Small intestine (tissue), 16 donors: ENCODE data around the gene SLC25A3. TPM values are rescaled to one million over a fixed set of nuclear protein-coding genes. Genes with fewer than 3 reads are reported as not detected.
A peak's percentile ranks its signal among the peaks of the same experiment; 100 is the strongest.
"Not testable (repeated sequence)": the region's sequence is repeated elsewhere in the genome, so short reads cannot be mapped to it uniquely, and the experiment has no call there.

ENCODE experiments used
- DNase-seq, 2 donors: peaks; one replicate each; pipeline versions ENCODE4 v3.0.0 to v3.0.0-alpha.2; 2013
- FAIRE-seq: peaks from 2 replicates; lab custom pipeline; 2012; peaks lifted over from hg19 to GRCh38; lab: Jason Lieb, UNC
- H3K27ac ChIP-seq, 3 donors: one replicate each; pipeline ENCODE4 v1.5.1; 2013; ENCODE audit warnings: low read length in 2 of 3, mild to moderate bottlenecking in 2 of 3, control low read depth in 1 of 3, inconsistent platforms in 1 of 3, low read depth in 1 of 3, moderate library complexity in 1 of 3
- H3K27me3 ChIP-seq, 3 donors: one replicate each; pipeline ENCODE4 v1.6.1; 2013; ENCODE audit warnings: low read length in 3 of 3, inconsistent platforms in 1 of 3; ENCODE audit not compliant: control insufficient read depth in 3 of 3, insufficient read depth in 3 of 3
- H3K36me3 ChIP-seq, 3 donors: one replicate each; pipeline ENCODE4 v1.6.1; 2013; ENCODE audit warnings: low read length in 3 of 3, inconsistent platforms in 1 of 3, low read depth in 1 of 3, mild to moderate bottlenecking in 1 of 3, moderate library complexity in 1 of 3; ENCODE audit not compliant: control insufficient read depth in 3 of 3, insufficient read depth in 2 of 3
- H3K4me1 ChIP-seq, 3 donors: one replicate each; pipeline ENCODE4 v1.6.1; 2013; ENCODE audit warnings: low read length in 2 of 3, inconsistent platforms in 1 of 3, low read depth in 1 of 3, mild to moderate bottlenecking in 1 of 3, moderate library complexity in 1 of 3; ENCODE audit not compliant: control insufficient read depth in 3 of 3, insufficient read depth in 2 of 3
- H3K4me3 ChIP-seq, 3 donors: one replicate each; pipeline ENCODE4 v1.5.1; 2013; ENCODE audit warnings: low read length in 3 of 3, control low read depth in 1 of 3, inconsistent platforms in 1 of 3, low read depth in 1 of 3, mild to moderate bottlenecking in 1 of 3, moderate library complexity in 1 of 3
- H3K9me3 ChIP-seq, 2 donors: one replicate each; pipeline ENCODE4 v1.6.1; 2013; ENCODE audit warnings: low read depth in 1 of 2, low read length in 1 of 2; ENCODE audit not compliant: control insufficient read depth in 2 of 2, insufficient read depth in 1 of 2
- WGBS, 3 donors: extraction: QIAGEN DNeasy Blood & Tissue Kit; methylation state at CpG; one replicate each; pipeline ENCODE4 v1.1.7; 2013; 5-methylcytosine and 5-hydroxymethylcytosine counted together
- long read RNA-seq, 10 donors: transcript quantifications; one replicate each; lab custom pipeline, GENCODE V29; 2026
- polyA plus RNA-seq, 4 donors: library from polyadenylated mRNA; stranded (reverse) in 3 of 4; unstranded in 1 of 4; fragments of 200-250 nt in 3 of 4; fragments of 120-200 nt in 1 of 4; gene quantifications; one replicate each; pipeline versions ENCODE4 v1.2.1 to v1.2.3, GENCODE V29; 2013
- donor health status: healthy with polysubstance abuse.
- donor health status: control.
- donor health status: control.
- donor health status: Bipolar disorder and iron deficiency.
- donor health status: healthy.

Gene SLC25A3
- 100 to 1,000 TPM; 475 to 968 (median 687) TPM for polyA plus RNA-seq
- long read RNA-seq, donor 1, full-length matches to known transcripts, result 336 of 531 reads
- long read RNA-seq, donor 1, partial matches to known transcripts, result 168 of 531 reads
- long read RNA-seq, donor 1, other reads (novel, unspliced or antisense), result 27 of 531 reads
- long read RNA-seq, donor 2, full-length matches to known transcripts, result 96 of 137 reads
- long read RNA-seq, donor 2, partial matches to known transcripts, result 33 of 137 reads
- long read RNA-seq, donor 2, other reads (novel, unspliced or antisense), result 8 of 137 reads
- long read RNA-seq, donor 3, full-length matches to known transcripts, result 162 of 278 reads
- long read RNA-seq, donor 3, partial matches to known transcripts, result 101 of 278 reads
- long read RNA-seq, donor 3, other reads (novel, unspliced or antisense), result 15 of 278 reads
- long read RNA-seq, donor 4, partial matches to known transcripts, result 0 of 5 reads
- long read RNA-seq, donor 4, other reads (novel, unspliced or antisense), result 0 of 5 reads
- long read RNA-seq, donor 5, full-length matches to known transcripts, result 41 of 95 reads
- long read RNA-seq, donor 5, partial matches to known transcripts, result 54 of 95 reads
- long read RNA-seq, donor 5, other reads (novel, unspliced or antisense), result 0 of 95 reads
- long read RNA-seq, donor 6, full-length matches to known transcripts, result 155 of 252 reads
- long read RNA-seq, donor 6, partial matches to known transcripts, result 91 of 252 reads
- long read RNA-seq, donor 6, other reads (novel, unspliced or antisense), result 6 of 252 reads
- long read RNA-seq, donor 7, result 0 reads
- long read RNA-seq, donor 8, full-length matches to known transcripts, result 23 of 23 reads
- long read RNA-seq, donor 8, partial matches to known transcripts, result 0 of 23 reads
- long read RNA-seq, donor 8, other reads (novel, unspliced or antisense), result 0 of 23 reads
- long read RNA-seq, donor 9, full-length matches to known transcripts, result 41 of 58 reads
- long read RNA-seq, donor 9, partial matches to known transcripts, result 17 of 58 reads
- long read RNA-seq, donor 9, other reads (novel, unspliced or antisense), result 0 of 58 reads
- long read RNA-seq, donor 10, full-length matches to known transcripts, result 150 of 226 reads
- long read RNA-seq, donor 10, partial matches to known transcripts, result 63 of 226 reads
- long read RNA-seq, donor 10, other reads (novel, unspliced or antisense), result 13 of 226 reads

DNA sequence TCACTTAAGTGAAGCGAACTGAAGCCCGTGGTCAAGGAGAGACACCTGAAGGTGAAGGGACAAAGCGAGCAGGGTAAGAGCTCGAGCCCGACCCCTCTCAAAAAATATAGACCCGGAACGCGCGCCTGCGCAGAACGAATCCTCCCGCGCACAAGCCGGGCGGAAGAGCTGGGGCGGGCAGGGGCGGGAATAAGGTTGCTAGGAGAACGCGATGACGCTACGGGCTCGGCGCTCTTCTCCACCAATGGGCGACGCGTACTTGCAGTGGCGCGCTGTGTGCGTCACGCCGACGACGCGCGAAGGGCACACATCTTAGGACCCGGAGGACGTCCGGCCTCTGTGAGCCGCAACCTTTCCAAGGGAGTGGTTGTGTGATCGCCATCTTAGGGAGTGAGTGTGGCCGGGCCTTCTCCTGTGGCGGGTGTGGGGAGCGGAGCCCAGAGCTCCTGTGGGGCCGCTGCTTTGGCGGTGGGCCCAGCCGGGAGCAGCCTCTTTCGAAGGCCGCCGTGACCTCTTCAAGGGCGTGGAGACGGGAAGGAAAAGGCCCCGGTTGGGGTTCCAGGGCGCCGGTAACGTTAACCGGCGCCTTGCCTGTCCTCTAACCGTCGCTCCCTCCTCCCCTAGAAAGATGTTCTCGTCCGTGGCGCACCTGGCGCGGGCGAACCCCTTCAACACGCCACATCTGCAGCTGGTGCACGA is at the start of gene SLC25A3:
Gene SLC25A3, plus strand, starts transcription at position 336 of the 699 bp plus-strand sequence. Its CDS starts 293 bp downstream, at position 629.
- H3K4me3 ChIP-seq, result peak within 1 kb of the TSS; percentile 92 to 99 (median 93)
- H3K4me1 ChIP-seq, result peaks cover 2 to 10% (median 4%) of the 10 kb centered on the region in 3 donors
- 0% methylated on average over 61 to 67 of the region's 67 CpGs for WGBS, 3 donors
- DNase-seq, result peak; percentile 99
- FAIRE-seq, result no peak
- no peaks in the 10 kb centered on the region for H3K9me3 ChIP-seq
- H3K36me3 ChIP-seq, result peaks cover 5 to 22% (median 14%) of the 10 kb centered on the region in 3 donors
- peak within 1 kb of the TSS; percentile 98 to 100 (median 98) for H3K27ac ChIP-seq
- no peaks in the 10 kb centered on the region for H3K27me3 ChIP-seq

DNA sequence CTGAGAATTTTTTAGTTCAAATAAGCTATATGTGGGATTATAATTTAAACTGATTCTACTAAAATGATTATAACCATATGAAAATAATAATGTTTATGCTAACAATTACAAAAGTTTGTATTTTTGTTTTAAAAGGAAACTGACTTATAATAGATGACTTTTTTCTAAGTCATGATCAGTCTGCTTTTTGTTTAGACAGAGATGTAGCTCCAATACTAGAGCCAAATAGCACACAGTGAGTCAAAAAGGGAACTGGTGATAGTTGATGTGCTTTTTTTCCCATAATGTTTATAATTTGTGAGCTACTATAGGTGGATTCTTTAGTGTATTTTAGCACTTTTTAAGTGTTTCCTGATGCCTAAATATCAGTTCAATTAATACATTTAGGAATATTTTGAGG is 49.8 kb upstream of the SLC25A3 start:
- Histone ChIP-seq H3K27ac (no peak overlapping the region), H3K36me3 (peaks cover 0 to 16% (median 10%) of the 10 kb centered on the region in 3 donors), H3K9me3 (no peaks in the 10 kb centered on the region), H3K27me3 (no peaks in the 10 kb centered on the region), H3K4me3 (no peak overlapping the region), H3K4me1 (no peaks in the 10 kb centered on the region)
- no peak for DNase-seq
- peak; percentile 80 for FAIRE-seq

DNA sequence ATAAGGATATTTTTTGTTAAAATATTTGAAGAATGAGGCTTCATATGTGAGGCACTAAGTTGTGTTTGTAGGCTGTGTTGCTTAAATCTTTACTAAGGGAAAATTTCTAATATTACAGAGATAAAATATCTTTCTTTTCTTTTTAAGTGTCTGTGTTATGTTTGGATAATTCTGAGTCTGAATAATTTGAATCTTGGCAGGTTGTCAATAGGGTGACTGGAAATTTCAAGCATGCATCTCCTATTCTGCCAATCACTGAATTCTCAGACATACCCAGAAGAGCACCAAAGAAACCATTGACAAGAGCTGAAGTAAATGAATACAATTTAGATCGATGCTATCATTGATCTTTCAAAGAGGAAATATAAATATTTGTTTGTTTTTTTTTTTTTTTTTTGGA is 48.7 kb upstream of the SLC25A3 start:
- Histone ChIP-seq H3K36me3 (peaks cover 0 to 17% (median 9%) of the 10 kb centered on the region in 3 donors), H3K27me3 (no peaks in the 10 kb centered on the region), H3K4me1 (no peaks in the 10 kb centered on the region), H3K9me3 (no peaks in the 10 kb centered on the region), H3K4me3 (no peak overlapping the region), H3K27ac (no peak overlapping the region)
- DNase-seq, result no peak
- WGBS, 3 donors, result 86 to 95% (median 87%) methylated on average over 1 of the region's 1 CpG
- FAIRE-seq, result no peak

DNA sequence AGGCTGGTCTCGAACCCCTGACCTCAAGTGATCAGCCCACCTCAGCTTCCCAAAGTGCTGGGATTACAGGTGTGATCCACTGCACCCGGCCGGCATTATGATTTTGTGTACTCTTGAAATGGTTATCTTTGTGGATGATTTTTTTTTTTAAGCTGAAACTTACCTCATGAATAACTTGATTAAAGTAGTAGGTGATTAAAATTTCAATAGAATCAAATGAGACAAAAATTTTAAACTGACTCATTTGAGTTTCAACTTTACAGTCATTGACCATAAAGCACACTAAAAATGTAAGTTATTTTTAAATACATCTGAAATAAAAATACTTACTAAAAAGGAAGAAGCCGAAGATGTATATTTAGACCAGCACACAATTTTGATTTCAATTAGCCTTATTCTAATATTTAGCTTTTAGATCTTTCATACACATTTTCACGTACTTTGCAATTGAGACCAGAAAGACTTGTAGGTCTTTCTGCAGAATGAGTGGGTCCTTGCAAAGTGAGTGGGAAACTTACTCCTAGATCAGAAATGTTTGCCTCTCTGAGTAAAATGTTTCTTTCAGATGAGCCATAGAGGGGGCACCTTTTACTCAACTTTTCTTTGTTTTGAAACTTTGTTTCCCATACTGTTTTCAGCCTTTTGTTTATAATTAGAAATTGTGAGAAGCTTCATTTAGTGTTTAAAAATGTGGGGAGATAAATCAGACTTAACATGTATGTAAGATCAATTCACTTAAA is 43.9 kb upstream of the SLC25A3 start:
- FAIRE-seq (no peak), DNase-seq (no peak)
- no peak overlapping the region for H3K27ac ChIP-seq
- no peaks in the 10 kb centered on the region for H3K4me1 ChIP-seq
- no peak overlapping the region for H3K4me3 ChIP-seq
- H3K27me3 ChIP-seq, result no peaks in the 10 kb centered on the region
- H3K9me3 ChIP-seq, result no peaks in the 10 kb centered on the region
- WGBS, 3 donors, result 81 to 88% (median 82%) methylated on average over 5 of the region's 5 CpGs
- peaks cover 2 to 17% (median 8%) of the 10 kb centered on the region in 3 donors for H3K36me3 ChIP-seq

DNA sequence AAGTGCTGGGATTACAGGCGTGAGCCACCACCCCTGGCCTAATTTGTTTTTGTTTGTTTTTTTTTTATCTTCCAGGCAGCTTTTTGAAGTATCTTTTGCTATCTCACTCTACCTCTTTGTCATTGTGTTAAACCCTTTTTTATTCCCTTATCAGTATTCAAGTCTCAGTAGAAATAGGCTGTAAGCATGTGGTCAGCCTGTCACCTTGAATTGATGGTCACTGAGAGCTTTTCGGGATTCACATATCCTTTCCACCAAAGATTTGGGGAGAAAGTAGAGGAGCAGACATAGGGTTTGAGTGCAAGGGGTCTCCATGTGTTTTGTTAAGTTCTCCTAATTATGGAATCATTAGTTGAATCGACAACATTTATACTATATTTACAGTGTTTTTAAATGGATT is 41.7 kb upstream of the SLC25A3 start:
- H3K36me3 ChIP-seq, result peaks cover 2 to 17% (median 6%) of the 10 kb centered on the region in 3 donors
- 93 to 98% (median 94%) methylated on average over 3 of the region's 3 CpGs for WGBS, 3 donors
- no peak overlapping the region for H3K4me3 ChIP-seq
- H3K9me3 ChIP-seq, result no peaks in the 10 kb centered on the region
- no peaks in the 10 kb centered on the region for H3K27me3 ChIP-seq
- FAIRE-seq (no peak), DNase-seq (no peak)
- no peaks in the 10 kb centered on the region for H3K4me1 ChIP-seq
- H3K27ac ChIP-seq, result no peak overlapping the region

DNA sequence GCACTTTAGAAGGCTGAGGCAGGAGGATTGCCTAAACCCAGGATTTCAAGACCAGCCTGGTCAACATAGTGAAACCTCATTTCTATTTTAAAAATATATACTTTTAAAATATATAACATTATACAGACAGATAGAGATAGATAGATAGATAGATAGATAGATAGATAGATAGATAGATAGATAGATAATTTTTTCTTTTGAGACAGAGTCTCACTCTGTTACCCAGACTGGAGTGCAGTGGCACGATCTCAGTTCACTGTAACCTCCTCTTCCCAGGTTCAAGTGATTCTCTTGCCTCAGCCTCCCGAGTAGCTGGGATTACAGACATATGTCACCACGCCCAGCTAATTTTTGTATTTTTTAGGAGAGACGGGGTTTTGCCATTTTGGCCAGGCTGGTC is 35.4 kb upstream of the SLC25A3 start:
- not testable (repeated sequence) for H3K4me3 ChIP-seq, FAIRE-seq
- 72 to 88% (median 76%) methylated on average over 4 of the region's 4 CpGs for WGBS, 3 donors

DNA sequence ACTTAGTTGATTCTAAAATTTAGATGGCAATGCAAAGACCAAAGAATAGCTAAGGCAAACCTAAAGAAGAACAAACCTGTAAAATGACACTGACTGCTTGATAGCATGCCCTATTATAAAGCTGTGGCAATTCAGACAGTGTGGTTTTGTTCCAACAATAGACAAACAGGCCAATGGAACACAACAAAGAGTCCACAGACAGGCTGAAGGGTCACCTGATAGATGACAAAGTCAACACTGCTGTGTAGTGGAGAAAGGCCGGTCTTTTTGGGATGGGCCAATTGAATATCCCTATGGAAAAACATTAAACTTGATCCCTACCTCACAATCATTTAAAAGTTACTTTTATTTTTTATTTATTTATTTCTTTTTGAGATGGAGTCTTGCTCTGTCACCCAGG is 33.8 kb upstream of the SLC25A3 start:
- no peaks in the 10 kb centered on the region for H3K36me3 ChIP-seq
- DNase-seq (no peak), FAIRE-seq (no peak)
- 0 to 91% (median 55%) methylated on average over 1 of the region's 1 CpG for WGBS, 3 donors
- no peak overlapping the region for H3K4me3 ChIP-seq
- no peaks in the 10 kb centered on the region for H3K27me3 ChIP-seq
- H3K9me3 ChIP-seq, result peaks cover 0 to 6% of the 10 kb centered on the region in 2 donors
- H3K27ac ChIP-seq, result no peak overlapping the region
- H3K4me1 ChIP-seq, result no peaks in the 10 kb centered on the region

More for the DNA sequence above, 35.4 kb upstream of the SLC25A3 start:
- not testable (repeated sequence) for H3K36me3 ChIP-seq, H3K9me3 ChIP-seq, DNase-seq, H3K27me3 ChIP-seq, H3K27ac ChIP-seq, H3K4me1 ChIP-seq
